HEK293T (cell line): ENCODE measurements around the gene BAIAP2.

Source experiments
- CTCF ChIA-PET: fragments of 350-600 bp; formaldehyde crosslinking; extraction: SDS; loops from one replicate; lab custom pipeline; 2021; ENCODE audit warnings: antibody characterized with exemption, inconsistent platforms; lab: Yijun Ruan, JAX
- POLR2A ChIA-PET: fragments of 350-600 bp; formaldehyde crosslinking; extraction: SDS; loops from one replicate; lab custom pipeline; 2020; ENCODE audit warnings: antibody characterized with exemption, inconsistent platforms; lab: Yijun Ruan, JAX
- DNase-seq: peaks from one replicate; pipeline ENCODE4 v3.0.0; 2012; ENCODE audit warnings: mixed read lengths; ENCODE audit errors: extremely low spot score
- ARNT ChIP-seq: fragments of 450-650 bp; IDR thresholded peaks from 2 replicates; pipeline ENCODE4 v1.6.1; 2017; ENCODE audit warnings: mild to moderate bottlenecking
- BHLHE40 ChIP-seq: fragments of 450-650 bp; IDR thresholded peaks from 2 replicates; pipeline ENCODE4 v1.6.1; 2016; ENCODE audit warnings: mild to moderate bottlenecking, moderate library complexity, borderline replicate concordance
- CTBP1 ChIP-seq: fragments of 450-650 bp; IDR thresholded peaks from 2 replicates; pipeline ENCODE4 v1.6.1; 2016; ENCODE audit warnings: borderline replicate concordance
- ELF4 ChIP-seq: fragments of 450-650 bp; IDR thresholded peaks from 2 replicates; pipeline ENCODE4 v1.6.1; 2017; ENCODE audit warnings: antibody characterized with exemption
- FOXA1 ChIP-seq: fragments of 450-650 bp; IDR thresholded peaks from 2 replicates; pipeline ENCODE4 v1.6.1; 2016; ENCODE audit warnings: mild to moderate bottlenecking
- FOXK2 ChIP-seq: fragments of 450-650 bp; IDR thresholded peaks from 2 replicates; pipeline ENCODE4 v1.6.1; 2016; ENCODE audit warnings: mild to moderate bottlenecking
- FOXM1 ChIP-seq: fragments of 450-650 bp; IDR thresholded peaks from 2 replicates; pipeline ENCODE4 v1.6.1; 2017; ENCODE audit warnings: mild to moderate bottlenecking, borderline replicate concordance
- HDGF ChIP-seq: fragments of 450-650 bp; IDR thresholded peaks from 2 replicates; pipeline ENCODE4 v1.6.1; 2017; ENCODE audit warnings: antibody characterized with exemption, borderline replicate concordance
- L3MBTL2 ChIP-seq: fragments of 450-650 bp; conservative IDR thresholded peaks from 2 replicates; pipeline ENCODE4 v1.6.1; 2016; ENCODE audit warnings: mild to moderate bottlenecking
- LEF1 ChIP-seq: fragments of 450-650 bp; IDR thresholded peaks from 2 replicates; pipeline ENCODE4 v1.6.1; 2017; ENCODE audit warnings: mild to moderate bottlenecking, borderline replicate concordance
- NFRKB ChIP-seq: fragments of 450-650 bp; IDR thresholded peaks from 2 replicates; pipeline ENCODE4 v1.6.1; 2016; ENCODE audit warnings: mild to moderate bottlenecking, moderate library complexity
- PKNOX1 ChIP-seq: fragments of 450-650 bp; IDR thresholded peaks from 2 replicates; pipeline ENCODE4 v1.6.1; 2016
- SP1 ChIP-seq: fragments of 450-650 bp; IDR thresholded peaks from 2 replicates; pipeline ENCODE4 v1.6.1; 2017
- SUZ12 ChIP-seq: fragments of 450-650 bp; IDR thresholded peaks from 2 replicates; pipeline ENCODE4 v1.6.1; 2016; ENCODE audit warnings: mild to moderate bottlenecking
- TARDBP ChIP-seq: fragments of 450-650 bp; IDR thresholded peaks from 2 replicates; pipeline ENCODE4 v1.6.1; 2016
- ZNF384 ChIP-seq: fragments of 450-650 bp; IDR thresholded peaks from 2 replicates; pipeline ENCODE4 v1.6.1; 2016

BAIAP2 gene

GRCh38 chr17:81132770-81133723 lies 98.1 kb downstream of the BAIAP2 start:
- POLR2A ChIA-PET: interaction anchor here (1.1 kb wide), 1 partner anchor 114 kb away, joined by 3 read pairs; no protein-coding TSS in a partner anchor
- no peak for TF ChIP-seq HDGF
- TF ChIP-seq ELF4: no peak
- no peak for TF ChIP-seq FOXA1
- TF ChIP-seq ARNT: no peak
- TF ChIP-seq BHLHE40: no peak
- TF ChIP-seq CTBP1: no peak

GRCh38 chr17:81134064-81134781 lies 99.3 kb downstream of the BAIAP2 start:
- no peak for TF ChIP-seq FOXK2
- no peak for TF ChIP-seq PKNOX1
- no peak for TF ChIP-seq L3MBTL2
- TF ChIP-seq HDGF: no peak
- TF ChIP-seq ELF4: no peak
- no peak for TF ChIP-seq BHLHE40
- no peak for TF ChIP-seq ZNF384
- TF ChIP-seq FOXA1: no peak
- no peak for TF ChIP-seq TARDBP
- TF ChIP-seq CTBP1: no peak
- no peak for TF ChIP-seq NFRKB
- no peak for TF ChIP-seq FOXM1
- no peak for TF ChIP-seq SP1
- TF ChIP-seq SUZ12: no peak
- no peak for TF ChIP-seq LEF1
- TF ChIP-seq ARNT: no peak
- CTCF ChIA-PET: interaction anchor here (0.6 kb wide), 1 partner anchor 66 kb away, joined by 3 read pairs; no protein-coding TSS in a partner anchor
- POLR2A ChIA-PET: interaction anchor here (1.1 to 1.3 kb wide), 2 partner anchors 105 to 112 kb away, joined by 3 to 6 read pairs; partner anchors contain the start of genes NDUFAF8 and TEPSIN
- DNase-seq: no peak

More at GRCh38 chr17:81132770-81133723, 98.1 kb downstream of the BAIAP2 start:
- CTCF ChIA-PET: no interaction called here
- no peak for DNase-seq

GRCh38 chr17:81135505-81136278 lies 100.7 kb downstream of the BAIAP2 start:
- ChIA-PET POLR2A (interaction anchor here (0.8 to 1.3 kb wide), 2 partner anchors 87 to 103 kb away, joined by 3 to 6 read pairs; partner anchors contain the start of genes CEP131, NDUFAF8 and TEPSIN), CTCF (interaction anchor here (0.8 to 0.9 kb wide), 2 partner anchors 14 to 110 kb away, joined by 3 read pairs; no protein-coding TSS in a partner anchor)
- no peak for TF ChIP-seq HDGF
- DNase-seq: no peak

- TF ChIP-seq TARDBP (no peak), FOXM1 (no peak), SUZ12 (no peak), CTBP1 (no peak), SP1 (no peak), BHLHE40 (no peak), ELF4 (no peak), ZNF384 (no peak), LEF1 (no peak), FOXA1 (no peak), PKNOX1 (no peak), L3MBTL2 (no peak), FOXK2 (no peak), ARNT (no peak)
- CTCF ChIA-PET: no interaction called here
- DNase-seq: no peak
- POLR2A ChIA-PET: no interaction called here
Observed at GRCh38 chr17:81136366-81136765, 101.4 kb downstream of the BAIAP2 start.

GRCh38 chr17:81137248-81137647 lies 102.3 kb downstream of the BAIAP2 start:
- CTCF ChIA-PET: no interaction called here
- POLR2A ChIA-PET: no interaction called here
- DNase-seq: no peak
- no peak for TF ChIP-seq SP1
- no peak for TF ChIP-seq FOXA1
- TF ChIP-seq HDGF: no peak
- no peak for TF ChIP-seq LEF1
- no peak for TF ChIP-seq FOXM1
- no peak for TF ChIP-seq ELF4
- TF ChIP-seq NFRKB: no peak
- no peak for TF ChIP-seq PKNOX1
- no peak for TF ChIP-seq FOXK2
- TF ChIP-seq L3MBTL2: no peak
- no peak for TF ChIP-seq SUZ12
- TF ChIP-seq TARDBP: no peak
- no peak for TF ChIP-seq ZNF384
- no peak for TF ChIP-seq BHLHE40
- TF ChIP-seq CTBP1: no peak
- TF ChIP-seq ARNT: no peak
